ENCODE data around the gene BHLHA15.

DNA sequence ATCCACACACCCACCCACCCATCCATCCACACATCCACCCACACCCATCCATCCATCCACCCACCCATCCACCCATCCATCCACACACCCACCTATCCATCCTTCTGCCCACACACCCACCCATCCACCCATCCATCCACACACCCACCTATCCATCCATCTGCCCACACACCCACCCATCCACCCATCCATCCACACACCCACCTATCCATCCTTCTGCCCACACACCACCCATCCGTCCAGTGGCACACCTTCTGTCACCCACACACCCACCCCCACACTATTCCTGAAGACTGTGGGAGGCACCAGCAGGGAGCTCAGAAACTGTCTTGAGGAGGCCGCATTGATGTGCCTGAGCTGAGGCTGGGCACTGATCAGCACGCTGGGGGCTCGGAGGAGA, 31.7 kb downstream of the BHLHA15 start:
- TF ChIP-seq, protein P1, sequence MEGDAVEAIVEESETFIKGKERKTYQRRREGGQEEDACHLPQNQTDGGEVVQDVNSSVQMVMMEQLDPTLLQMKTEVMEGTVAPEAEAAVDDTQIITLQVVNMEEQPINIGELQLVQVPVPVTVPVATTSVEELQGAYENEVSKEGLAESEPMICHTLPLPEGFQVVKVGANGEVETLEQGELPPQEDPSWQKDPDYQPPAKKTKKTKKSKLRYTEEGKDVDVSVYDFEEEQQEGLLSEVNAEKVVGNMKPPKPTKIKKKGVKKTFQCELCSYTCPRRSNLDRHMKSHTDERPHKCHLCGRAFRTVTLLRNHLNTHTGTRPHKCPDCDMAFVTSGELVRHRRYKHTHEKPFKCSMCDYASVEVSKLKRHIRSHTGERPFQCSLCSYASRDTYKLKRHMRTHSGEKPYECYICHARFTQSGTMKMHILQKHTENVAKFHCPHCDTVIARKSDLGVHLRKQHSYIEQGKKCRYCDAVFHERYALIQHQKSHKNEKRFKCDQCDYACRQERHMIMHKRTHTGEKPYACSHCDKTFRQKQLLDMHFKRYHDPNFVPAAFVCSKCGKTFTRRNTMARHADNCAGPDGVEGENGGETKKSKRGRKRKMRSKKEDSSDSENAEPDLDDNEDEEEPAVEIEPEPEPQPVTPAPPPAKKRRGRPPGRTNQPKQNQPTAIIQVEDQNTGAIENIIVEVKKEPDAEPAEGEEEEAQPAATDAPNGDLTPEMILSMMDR (IDR thresholded peaks at IDR 0.05) = no peak
- TF ChIP-seq SMC3 (IDR thresholded peaks at IDR 0.05; ENCODE audit: low read depth, low read length) (no peak), TAF1 (IDR thresholded peaks at IDR 0.05; ENCODE audit: borderline replicate concordance, low read depth, low read length) (no peak), EP300 (IDR thresholded peaks at IDR 0.05; ENCODE audit: borderline replicate concordance in 1 of 2, low read depth in 1 of 2, low read length in 1 of 2) (no peak), MXI1 (IDR thresholded peaks at IDR 0.05; ENCODE audit: low read depth, low read length) (no peak)
- TF ChIP-seq, protein P2, sequence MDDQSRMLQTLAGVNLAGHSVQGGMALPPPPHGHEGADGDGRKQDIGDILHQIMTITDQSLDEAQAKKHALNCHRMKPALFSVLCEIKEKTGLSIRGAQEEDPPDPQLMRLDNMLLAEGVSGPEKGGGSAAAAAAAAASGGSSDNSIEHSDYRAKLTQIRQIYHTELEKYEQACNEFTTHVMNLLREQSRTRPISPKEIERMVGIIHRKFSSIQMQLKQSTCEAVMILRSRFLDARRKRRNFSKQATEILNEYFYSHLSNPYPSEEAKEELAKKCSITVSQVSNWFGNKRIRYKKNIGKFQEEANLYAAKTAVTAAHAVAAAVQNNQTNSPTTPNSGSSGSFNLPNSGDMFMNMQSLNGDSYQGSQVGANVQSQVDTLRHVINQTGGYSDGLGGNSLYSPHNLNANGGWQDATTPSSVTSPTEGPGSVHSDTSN (IDR thresholded peaks at IDR 0.05) = no peak
- TF ChIP-seq, protein P3, sequence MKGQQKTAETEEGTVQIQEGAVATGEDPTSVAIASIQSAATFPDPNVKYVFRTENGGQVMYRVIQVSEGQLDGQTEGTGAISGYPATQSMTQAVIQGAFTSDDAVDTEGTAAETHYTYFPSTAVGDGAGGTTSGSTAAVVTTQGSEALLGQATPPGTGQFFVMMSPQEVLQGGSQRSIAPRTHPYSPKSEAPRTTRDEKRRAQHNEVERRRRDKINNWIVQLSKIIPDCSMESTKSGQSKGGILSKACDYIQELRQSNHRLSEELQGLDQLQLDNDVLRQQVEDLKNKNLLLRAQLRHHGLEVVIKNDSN (IDR thresholded peaks at IDR 0.05; ENCODE audit: borderline replicate concordance, low read depth) = no peak

Data from SK-N-SH (cell line).